ENCODE data around the gene TAF5L. TPM values are rescaled to one million over a fixed set of nuclear protein-coding genes. Genes with fewer than 3 reads are reported as not detected.

Gene TAF5L
- total and polyA plus RNA-seq, 2 of the 4 experiments (the other 2 are of a cell fraction) = 17.9 to 18.6 TPM

GRCh38 chr1:229557913-229558414 lies 68.0 kb downstream of the TAF5L start:
- peaks cover 13 to 38% of the 10 kb centered on the region in 2 experiments; a peak in 3 of 4 replicates for H3K79me1 ChIP-seq (ENCODE audit: low read depth in 1 of 2, low read length in 2 of 2)
- H2BK20ac ChIP-seq (ENCODE audit: low read depth, low read length) = no peak overlapping the region
- peak overlapping the region; percentile 59 for H3K4me3 ChIP-seq (ENCODE audit: insufficient read depth, low read depth, low read length)
- DNase-seq (no peak), ATAC-seq (ENCODE audit: low read depth) (peak; percentile 33)
- H4K5ac ChIP-seq (ENCODE audit: low read depth, low read length) = peak overlapping the region; percentile 49; the same call in 1 of the 2 replicates
- peak overlapping the region; percentile 57; the same call in 1 of the 2 replicates for H3K23ac ChIP-seq (ENCODE audit: low read depth, low read length)
- in situ Hi-C loops (cut with MboI; ENCODE audit: low sequenced_read_pairs) (loop anchor here (5.0 kb wide), 1 partner anchor 69 kb away; the partner anchor contains the start of genes TAF5L and URB2), dilution Hi-C loops (cut with HindIII; ENCODE audit: low sequenced_read_pairs, unreplicated experiment) (no loop called here), intact Hi-C loops (cut with micrococcal nuclease) (loop anchor here (2.0 kb wide), 1 partner anchor 511 kb away; no protein-coding TSS in a partner anchor)
- POLR2A ChIA-PET (ENCODE audit: unreplicated experiment) = interaction anchor here (1.2 kb wide), 1 partner anchor 69 kb away, joined by 3 read pairs; no protein-coding TSS in a partner anchor
- H3K9ac ChIP-seq (ENCODE audit: low read depth, low read length) = peak overlapping the region; percentile 90
- H2BK15ac ChIP-seq (ENCODE audit: low read depth, low read length) = no peak overlapping the region
- H2BK5ac ChIP-seq (ENCODE audit: low read depth, low read length, poor library complexity, severe bottlenecking) = peak overlapping the region; percentile 21
- TF ChIP-seq MXI1 (IDR thresholded peaks at IDR 0.05; ENCODE audit: borderline replicate concordance, low read depth, low read length) (0 out of 2 replicates have a peak, but pooled peaks have one; percentile 12), BHLHE40 (IDR thresholded peaks at IDR 0.05; ENCODE audit: low read depth, low read length) (no peak), MAZ (IDR thresholded peaks at IDR 0.05; ENCODE audit: borderline replicate concordance, low read depth, low read length) (no peak; the same call in 1 of the 2 replicates)
- TF ChIP-seq, protein P1, sequence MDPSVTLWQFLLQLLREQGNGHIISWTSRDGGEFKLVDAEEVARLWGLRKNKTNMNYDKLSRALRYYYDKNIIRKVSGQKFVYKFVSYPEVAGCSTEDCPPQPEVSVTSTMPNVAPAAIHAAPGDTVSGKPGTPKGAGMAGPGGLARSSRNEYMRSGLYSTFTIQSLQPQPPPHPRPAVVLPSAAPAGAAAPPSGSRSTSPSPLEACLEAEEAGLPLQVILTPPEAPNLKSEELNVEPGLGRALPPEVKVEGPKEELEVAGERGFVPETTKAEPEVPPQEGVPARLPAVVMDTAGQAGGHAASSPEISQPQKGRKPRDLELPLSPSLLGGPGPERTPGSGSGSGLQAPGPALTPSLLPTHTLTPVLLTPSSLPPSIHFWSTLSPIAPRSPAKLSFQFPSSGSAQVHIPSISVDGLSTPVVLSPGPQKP (IDR thresholded peaks at IDR 0.05; ENCODE audit: borderline replicate concordance, low read depth, low read length) = no peak
- TF ChIP-seq, protein P2, sequence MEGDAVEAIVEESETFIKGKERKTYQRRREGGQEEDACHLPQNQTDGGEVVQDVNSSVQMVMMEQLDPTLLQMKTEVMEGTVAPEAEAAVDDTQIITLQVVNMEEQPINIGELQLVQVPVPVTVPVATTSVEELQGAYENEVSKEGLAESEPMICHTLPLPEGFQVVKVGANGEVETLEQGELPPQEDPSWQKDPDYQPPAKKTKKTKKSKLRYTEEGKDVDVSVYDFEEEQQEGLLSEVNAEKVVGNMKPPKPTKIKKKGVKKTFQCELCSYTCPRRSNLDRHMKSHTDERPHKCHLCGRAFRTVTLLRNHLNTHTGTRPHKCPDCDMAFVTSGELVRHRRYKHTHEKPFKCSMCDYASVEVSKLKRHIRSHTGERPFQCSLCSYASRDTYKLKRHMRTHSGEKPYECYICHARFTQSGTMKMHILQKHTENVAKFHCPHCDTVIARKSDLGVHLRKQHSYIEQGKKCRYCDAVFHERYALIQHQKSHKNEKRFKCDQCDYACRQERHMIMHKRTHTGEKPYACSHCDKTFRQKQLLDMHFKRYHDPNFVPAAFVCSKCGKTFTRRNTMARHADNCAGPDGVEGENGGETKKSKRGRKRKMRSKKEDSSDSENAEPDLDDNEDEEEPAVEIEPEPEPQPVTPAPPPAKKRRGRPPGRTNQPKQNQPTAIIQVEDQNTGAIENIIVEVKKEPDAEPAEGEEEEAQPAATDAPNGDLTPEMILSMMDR (conservative IDR thresholded peaks at IDR 0.05; ENCODE audit: low read depth, low read length) = 0 out of 2 replicates have a peak, but pooled peaks have one; percentile 22
- CTCF ChIA-PET = interaction anchor here (0.8 to 1.7 kb wide), 6 partner anchors 10 to 663 kb away, joined by 3 to 7 read pairs (median 5); partner anchors contain the start of genes TAF5L and URB2
- no peak overlapping the region for H2AK5ac ChIP-seq (ENCODE audit: low read depth, low read length)
- H3K56ac ChIP-seq (ENCODE audit: extremely low read depth, insufficient read depth, low read length) = peak overlapping the region; percentile 61; the same call in 1 of the 2 replicates
- peaks cover 5% of the 10 kb centered on the region; the same call in 1 of the 2 replicates for H3K9me1 ChIP-seq (ENCODE audit: insufficient read depth, low read length)
- peak overlapping the region; percentile 28; the same call in 1 of the 2 replicates for H3K27ac ChIP-seq (ENCODE audit: insufficient read depth, low read length)
- peak overlapping the region; percentile 41; the same call in 1 of the 2 replicates for H3K4ac ChIP-seq (ENCODE audit: low read depth, low read length)
- peaks cover 11% of the 10 kb centered on the region for H3K4me1 ChIP-seq (ENCODE audit: control insufficient read depth, insufficient read depth, low read length)
- H4K20me1 ChIP-seq (ENCODE audit: insufficient read depth, low read length) = peaks cover 5% of the 10 kb centered on the region; the same call in 1 of the 2 replicates
- H3K18ac ChIP-seq (ENCODE audit: low read depth, low read length) = no peak overlapping the region
- H4K91ac ChIP-seq (ENCODE audit: insufficient read depth, low read depth, low read length) = no peak overlapping the region
- H3K36me3 ChIP-seq (ENCODE audit: control insufficient read depth, insufficient read depth, low read length) = no peaks in the 10 kb centered on the region
- H3K14ac ChIP-seq (replicated peaks; ENCODE audit: low read depth, low read length) = peak overlapping the region; percentile 42
- H3K4me2 ChIP-seq (ENCODE audit: low read depth, low read length) = peak overlapping the region; percentile 99
- H3K9me3 ChIP-seq (ENCODE audit: control insufficient read depth, insufficient read depth, low read length) = no peaks in the 10 kb centered on the region
- no peaks in the 10 kb centered on the region for H3K27me3 ChIP-seq (ENCODE audit: control insufficient read depth, insufficient read depth, low read length)
- peak overlapping the region; percentile 4; the same call in 1 of the 2 replicates for H2BK120ac ChIP-seq (ENCODE audit: low read depth, low read length)
- peak overlapping the region; percentile 99 for H2AFZ ChIP-seq (replicated peaks; ENCODE audit: low read length, poor library complexity)
- WGBS, 2 experiments (ENCODE audit: extremely low coverage in 2 of 2, insufficient read length in 1 of 2) = 0% methylated on average over 24 of the region's 59 CpGs; no CpG with 5 or more reads in 1 of the 2 experiments
- H2AK9ac ChIP-seq (replicated peaks; ENCODE audit: low read depth, low read length, poor library complexity) = peak overlapping the region; percentile 68
- BruUV-seq (replicated peaks) = no TSS peak
- no peak overlapping the region; a peak in 1 of 4 replicates for H4K8ac ChIP-seq (ENCODE audit: low read depth in 2 of 2, low read length in 2 of 2)
